Measurements from ENCODE around the gene MAN2C1. TPM values are rescaled to one million over a fixed set of nuclear protein-coding genes. Genes with fewer than 3 reads are reported as not detected.
"Not testable (repeated sequence)": the region's sequence is repeated elsewhere in the genome, so short reads cannot be mapped to it uniquely, and the experiment has no call there.

The MAN2C1 gene
- total RNA-seq, 1 donor from 2014 or later: 237 TPM

DNA sequence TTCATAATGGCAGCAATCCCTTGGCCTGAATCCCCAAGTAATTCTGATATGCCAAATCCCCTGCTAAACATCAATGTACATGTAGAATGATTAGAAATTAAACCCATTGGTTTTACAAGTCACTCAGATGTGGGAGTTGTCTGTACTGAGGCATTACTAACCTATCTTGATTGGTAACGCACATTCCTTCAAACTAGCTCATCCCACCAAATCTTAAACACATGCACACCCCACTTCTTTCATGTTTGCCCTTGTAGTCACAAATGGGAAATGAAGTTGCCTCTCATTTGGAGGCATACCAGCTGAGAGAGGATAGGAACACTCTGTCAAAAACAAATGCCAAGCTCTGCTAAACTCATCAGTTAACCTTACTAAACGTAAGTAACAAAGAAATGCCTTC, 29.1 kb upstream of the MAN2C1 start:
- TF ChIP-seq, protein P1, sequence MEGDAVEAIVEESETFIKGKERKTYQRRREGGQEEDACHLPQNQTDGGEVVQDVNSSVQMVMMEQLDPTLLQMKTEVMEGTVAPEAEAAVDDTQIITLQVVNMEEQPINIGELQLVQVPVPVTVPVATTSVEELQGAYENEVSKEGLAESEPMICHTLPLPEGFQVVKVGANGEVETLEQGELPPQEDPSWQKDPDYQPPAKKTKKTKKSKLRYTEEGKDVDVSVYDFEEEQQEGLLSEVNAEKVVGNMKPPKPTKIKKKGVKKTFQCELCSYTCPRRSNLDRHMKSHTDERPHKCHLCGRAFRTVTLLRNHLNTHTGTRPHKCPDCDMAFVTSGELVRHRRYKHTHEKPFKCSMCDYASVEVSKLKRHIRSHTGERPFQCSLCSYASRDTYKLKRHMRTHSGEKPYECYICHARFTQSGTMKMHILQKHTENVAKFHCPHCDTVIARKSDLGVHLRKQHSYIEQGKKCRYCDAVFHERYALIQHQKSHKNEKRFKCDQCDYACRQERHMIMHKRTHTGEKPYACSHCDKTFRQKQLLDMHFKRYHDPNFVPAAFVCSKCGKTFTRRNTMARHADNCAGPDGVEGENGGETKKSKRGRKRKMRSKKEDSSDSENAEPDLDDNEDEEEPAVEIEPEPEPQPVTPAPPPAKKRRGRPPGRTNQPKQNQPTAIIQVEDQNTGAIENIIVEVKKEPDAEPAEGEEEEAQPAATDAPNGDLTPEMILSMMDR (IDR thresholded peaks at IDR 0.05; ENCODE audit: unreplicated experiment): no peak
- H3K27ac Mint-ChIP-seq (ENCODE audit: unreplicated experiment): no peak overlapping the region
- H3K9me3 Mint-ChIP-seq (ENCODE audit: unreplicated experiment): no peaks in the 10 kb centered on the region
- H3K4me3 Mint-ChIP-seq (ENCODE audit: unreplicated experiment): peak overlapping the region; percentile 37
- DNase-seq (ENCODE audit: low spot score): no peak
- H3K36me3 Mint-ChIP-seq (ENCODE audit: low read depth, unreplicated experiment): peaks cover 39% of the 10 kb centered on the region
- H3K27me3 Mint-ChIP-seq (ENCODE audit: unreplicated experiment): peaks cover 2% of the 10 kb centered on the region
- no peaks in the 10 kb centered on the region for H3K4me1 Mint-ChIP-seq (ENCODE audit: unreplicated experiment)

DNA sequence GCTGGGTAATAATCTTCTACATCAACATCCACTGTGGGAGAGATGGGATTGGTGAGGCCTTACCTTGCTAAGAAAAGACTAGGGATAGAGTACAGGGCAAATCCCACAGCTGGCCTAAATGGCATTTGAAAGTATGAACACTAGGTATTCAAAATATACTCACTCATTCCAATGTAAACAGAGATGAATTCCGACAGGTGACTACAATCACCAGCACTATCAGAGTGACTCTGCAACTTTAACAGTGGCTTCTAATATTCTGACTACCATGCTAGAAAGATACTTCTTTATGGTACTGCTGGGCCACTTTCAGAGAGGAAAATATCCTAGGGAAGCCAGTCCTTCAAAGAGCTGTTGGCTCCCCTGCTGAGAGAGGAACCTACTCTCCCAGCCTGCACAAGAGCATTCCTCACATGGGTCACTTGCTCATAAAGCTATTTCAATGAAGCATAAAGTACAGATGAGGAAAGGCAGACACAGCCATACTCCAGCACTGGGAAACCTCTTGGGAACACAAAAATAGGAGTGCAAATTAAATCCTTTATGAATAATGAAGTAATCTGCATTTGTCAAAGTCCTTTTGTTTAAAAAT, 21.5 kb upstream of the MAN2C1 start:
- Mint-ChIP-seq H3K27me3 (ENCODE audit: unreplicated experiment) (no peaks in the 10 kb centered on the region), H3K36me3 (ENCODE audit: low read depth, unreplicated experiment) (peaks cover 42% of the 10 kb centered on the region), H3K9me3 (ENCODE audit: unreplicated experiment) (no peaks in the 10 kb centered on the region), H3K4me3 (ENCODE audit: unreplicated experiment) (no peak overlapping the region), H3K4me1 (ENCODE audit: unreplicated experiment) (no peaks in the 10 kb centered on the region), H3K27ac (ENCODE audit: unreplicated experiment) (no peak overlapping the region)
- TF ChIP-seq, protein P1 (IDR thresholded peaks at IDR 0.05; ENCODE audit: unreplicated experiment): no peak
- no peak for DNase-seq (ENCODE audit: low spot score)

- H3K4me3 Mint-ChIP-seq (ENCODE audit: unreplicated experiment); H3K4me1 Mint-ChIP-seq (ENCODE audit: unreplicated experiment); H3K27me3 Mint-ChIP-seq (ENCODE audit: unreplicated experiment); DNase-seq (ENCODE audit: low spot score); H3K9me3 Mint-ChIP-seq (ENCODE audit: unreplicated experiment); H3K27ac Mint-ChIP-seq (ENCODE audit: unreplicated experiment): not testable (repeated sequence)
- H3K36me3 Mint-ChIP-seq (ENCODE audit: low read depth, unreplicated experiment): peaks cover 24% of the 10 kb centered on the region
These were observed 15.6 kb upstream of the MAN2C1 start for GRCh38 chr15:75383986-75384385.

GRCh38 chr15:75380773-75381172, 12.4 kb upstream of the MAN2C1 start:
- Mint-ChIP-seq H3K9me3 (ENCODE audit: unreplicated experiment) (no peaks in the 10 kb centered on the region), H3K4me1 (ENCODE audit: unreplicated experiment) (peaks cover 17% of the 10 kb centered on the region), H3K36me3 (ENCODE audit: low read depth, unreplicated experiment) (peaks cover 19% of the 10 kb centered on the region), H3K27me3 (ENCODE audit: unreplicated experiment) (peaks cover 1% of the 10 kb centered on the region), H3K4me3 (ENCODE audit: unreplicated experiment) (peak overlapping the region; percentile 70), H3K27ac (ENCODE audit: unreplicated experiment) (no peak overlapping the region)
- DNase-seq (ENCODE audit: low spot score): no peak
- TF ChIP-seq, protein P1 (IDR thresholded peaks at IDR 0.05; ENCODE audit: unreplicated experiment): no peak

DNA sequence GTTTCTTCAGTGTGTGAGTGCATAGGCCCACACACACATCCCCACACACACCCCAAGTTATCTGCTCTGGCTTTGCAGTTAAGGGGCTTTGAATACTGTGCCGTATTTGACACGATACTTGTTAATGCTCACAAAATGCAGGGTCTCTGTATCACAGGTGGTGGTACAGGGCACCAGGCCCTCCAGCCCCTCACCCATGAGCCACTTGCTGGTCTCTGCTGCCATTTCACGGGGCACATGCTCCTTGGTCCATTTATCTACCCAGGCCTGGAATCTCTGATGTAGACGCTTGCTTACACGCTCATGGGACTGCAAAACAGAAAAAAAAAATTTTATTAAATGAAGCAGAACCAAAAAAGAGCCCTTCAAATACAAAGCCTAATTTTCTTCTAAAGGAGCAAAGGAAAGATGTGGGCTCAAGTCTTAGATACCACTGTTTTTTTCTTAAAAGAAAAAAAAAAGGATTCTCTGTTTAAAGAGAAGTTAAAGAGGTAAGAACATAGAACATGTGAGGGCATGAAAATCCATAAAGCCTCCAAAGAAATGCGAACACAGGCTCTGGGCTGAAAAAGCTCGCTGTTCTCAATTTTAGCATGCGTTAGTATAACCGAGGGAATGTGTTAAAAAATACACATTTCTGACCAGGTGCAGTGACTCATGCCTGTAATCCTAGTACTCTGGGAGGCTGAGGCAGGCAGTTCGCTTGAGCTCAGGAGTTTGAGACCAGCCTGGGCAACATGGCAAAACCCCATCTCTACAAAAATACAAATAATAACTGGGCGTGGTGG, 3.7 kb upstream of the MAN2C1 start:
- H3K4me3 Mint-ChIP-seq (ENCODE audit: unreplicated experiment): no peak overlapping the region
- H3K9me3 Mint-ChIP-seq (ENCODE audit: unreplicated experiment): no peaks in the 10 kb centered on the region
- peaks cover 61% of the 10 kb centered on the region for H3K4me1 Mint-ChIP-seq (ENCODE audit: unreplicated experiment)
- TF ChIP-seq, protein P1 (IDR thresholded peaks at IDR 0.05; ENCODE audit: unreplicated experiment): no peak
- H3K27me3 Mint-ChIP-seq (ENCODE audit: unreplicated experiment): peaks cover 10% of the 10 kb centered on the region
- peak overlapping the region; percentile 13 for H3K27ac Mint-ChIP-seq (ENCODE audit: unreplicated experiment)
- H3K36me3 Mint-ChIP-seq (ENCODE audit: low read depth, unreplicated experiment): peaks cover 34% of the 10 kb centered on the region
- DNase-seq (ENCODE audit: low spot score): no peak
